OCI-LY1 (cell line): ENCODE results near the gene P2RY8.

Experiments
- H2AFZ ChIP-seq: fragments of 200-600 bp; sonication (generic), shearing (Covaris generic); 2 replicates; pipeline ENCODE4 v1.6.0; 2014; ENCODE audit warnings: antibody characterized with exemption, mild to moderate bottlenecking, low read length
- H3F3A ChIP-seq: fragments of 200-600 bp; sonication (generic), shearing (Covaris generic); 2 replicates; pipeline ENCODE4 v1.6.0; 2014; ENCODE audit warnings: mild to moderate bottlenecking, antibody characterized with exemption, low read length, moderate library complexity; ENCODE audit not compliant: insufficient read depth
- H3K27ac ChIP-seq: fragments of 200-600 bp; sonication (generic); 2 replicates; pipeline ENCODE4 v1.5.1; 2014; ENCODE audit warnings: low read length, mixed run types, mild to moderate bottlenecking, low read depth; ENCODE audit not compliant: poor library complexity, severe bottlenecking
- H3K27me3 ChIP-seq: fragments of 200-600 bp; sonication (generic); 2 replicates; pipeline ENCODE4 v1.6.0; 2014; ENCODE audit warnings: antibody characterized with exemption, mild to moderate bottlenecking, low read length, moderate library complexity; ENCODE audit not compliant: insufficient read depth
- H3K36me3 ChIP-seq: fragments of 200-600 bp; sonication (generic); 2 replicates; pipeline ENCODE4 v1.6.1; 2014; ENCODE audit warnings: mild to moderate bottlenecking, antibody characterized with exemption, low read length, moderate library complexity, mixed read lengths; ENCODE audit not compliant: insufficient read depth
- H3K4me1 ChIP-seq: fragments of 200-600 bp; sonication (generic); 2 replicates; pipeline ENCODE4 v1.5.1; 2014; ENCODE audit warnings: mild to moderate bottlenecking, low read length, moderate library complexity; ENCODE audit not compliant: insufficient read depth, severe bottlenecking
- H3K4me2 ChIP-seq: fragments of 200-600 bp; sonication (generic), shearing (Covaris generic); 2 replicates; pipeline ENCODE4 v1.6.1; 2014; ENCODE audit warnings: low read length
- H3K4me3 ChIP-seq: fragments of 200-600 bp; sonication (generic); 2 replicates; pipeline ENCODE4 v1.5.1; 2014; ENCODE audit warnings: low read length, low read depth, mild to moderate bottlenecking, mixed read lengths; ENCODE audit not compliant: poor library complexity, severe bottlenecking
- H3K79me2 ChIP-seq: fragments of 200-600 bp; shearing (Covaris generic); 2 replicates; pipeline ENCODE4 v1.6.1; 2016; ENCODE audit warnings: mixed run types, low read length, mixed read lengths; ENCODE audit not compliant: insufficient read depth
- H3K9ac ChIP-seq: fragments of 200-600 bp; sonication (generic), shearing (Covaris generic); 2 replicates; pipeline ENCODE4 v1.6.1; 2014; ENCODE audit warnings: mild to moderate bottlenecking, low read length, mixed read lengths
- H3K9me2 ChIP-seq: fragments of 200-600 bp; sonication (generic), shearing (Covaris generic); 2 replicates; pipeline ENCODE4 v1.6.1; 2014; ENCODE audit warnings: low read depth, mild to moderate bottlenecking, low read length, mixed read lengths
- H3K9me3 ChIP-seq: fragments of 200-600 bp; shearing (Covaris generic); 2 replicates; pipeline ENCODE4 v1.6.1; 2014; ENCODE audit warnings: low read length, mixed read lengths
- H4K20me1 ChIP-seq: fragments of 200-600 bp; sonication (generic), shearing (Covaris generic); 2 replicates; pipeline ENCODE4 v1.6.0; 2016; ENCODE audit warnings: mild to moderate bottlenecking, low read length; ENCODE audit not compliant: insufficient read depth
- EZH2 ChIP-seq: fragments of 200-600 bp; sonication (generic), shearing (Covaris generic); IDR thresholded peaks from 2 replicates; pipeline ENCODE4 v1.8.0; 2017; ENCODE audit warnings: borderline replicate concordance, mixed run types, mild to moderate bottlenecking, antibody characterized with exemption, low read length, moderate library complexity, mixed read lengths
- TF ChIP-seq, protein P1 (sequence below): fragments of 200-600 bp; sonication (generic), shearing (Covaris generic); IDR thresholded peaks from 2 replicates; pipeline ENCODE4 v1.5.1; 2017; ENCODE audit warnings: mild to moderate bottlenecking, antibody characterized with exemption, low read length, moderate library complexity, mixed read lengths

Gene P2RY8

DNA sequence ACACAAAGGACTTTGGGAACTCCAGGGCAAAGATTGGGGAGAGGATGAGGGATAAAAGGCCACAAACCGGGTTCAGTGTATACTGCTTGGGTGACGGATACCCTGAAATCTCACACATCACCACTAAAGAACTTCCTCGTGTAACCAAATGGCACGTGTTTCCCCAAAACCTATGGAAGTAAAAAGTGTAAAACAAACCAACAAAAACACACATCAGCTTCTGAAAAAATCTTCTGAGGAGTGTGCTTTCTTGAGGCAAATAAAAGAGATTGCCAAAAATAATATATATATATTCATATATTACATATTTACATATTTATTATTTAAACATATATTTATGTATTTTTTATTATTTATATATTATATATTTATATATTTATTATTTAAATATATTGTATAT, 3.9 kb downstream of the P2RY8 start:
- TF ChIP-seq EZH2 = no peak
- TF ChIP-seq, protein P1, sequence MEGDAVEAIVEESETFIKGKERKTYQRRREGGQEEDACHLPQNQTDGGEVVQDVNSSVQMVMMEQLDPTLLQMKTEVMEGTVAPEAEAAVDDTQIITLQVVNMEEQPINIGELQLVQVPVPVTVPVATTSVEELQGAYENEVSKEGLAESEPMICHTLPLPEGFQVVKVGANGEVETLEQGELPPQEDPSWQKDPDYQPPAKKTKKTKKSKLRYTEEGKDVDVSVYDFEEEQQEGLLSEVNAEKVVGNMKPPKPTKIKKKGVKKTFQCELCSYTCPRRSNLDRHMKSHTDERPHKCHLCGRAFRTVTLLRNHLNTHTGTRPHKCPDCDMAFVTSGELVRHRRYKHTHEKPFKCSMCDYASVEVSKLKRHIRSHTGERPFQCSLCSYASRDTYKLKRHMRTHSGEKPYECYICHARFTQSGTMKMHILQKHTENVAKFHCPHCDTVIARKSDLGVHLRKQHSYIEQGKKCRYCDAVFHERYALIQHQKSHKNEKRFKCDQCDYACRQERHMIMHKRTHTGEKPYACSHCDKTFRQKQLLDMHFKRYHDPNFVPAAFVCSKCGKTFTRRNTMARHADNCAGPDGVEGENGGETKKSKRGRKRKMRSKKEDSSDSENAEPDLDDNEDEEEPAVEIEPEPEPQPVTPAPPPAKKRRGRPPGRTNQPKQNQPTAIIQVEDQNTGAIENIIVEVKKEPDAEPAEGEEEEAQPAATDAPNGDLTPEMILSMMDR = no peak
- Histone ChIP-seq H3K27ac (peak overlapping the region; percentile 18), H2AFZ (no peak overlapping the region), H4K20me1 (0 out of 2 replicates have a peak, but pooled peaks cover 2% of the 10 kb centered on the region), H3K36me3 (peaks cover 46% of the 10 kb centered on the region), H3K9ac (no peak overlapping the region), H3K9me2 (no peaks in the 10 kb centered on the region), H3K4me1 (peaks cover 27% of the 10 kb centered on the region), H3K4me3 (no peak overlapping the region), H3K4me2 (no peak overlapping the region), H3F3A (0 out of 2 replicates have a peak, but pooled peaks cover 2% of the 10 kb centered on the region), H3K79me2 (peaks cover 59% of the 10 kb centered on the region), H3K27me3 (no peaks in the 10 kb centered on the region), H3K9me3 (no peaks in the 10 kb centered on the region)

DNA sequence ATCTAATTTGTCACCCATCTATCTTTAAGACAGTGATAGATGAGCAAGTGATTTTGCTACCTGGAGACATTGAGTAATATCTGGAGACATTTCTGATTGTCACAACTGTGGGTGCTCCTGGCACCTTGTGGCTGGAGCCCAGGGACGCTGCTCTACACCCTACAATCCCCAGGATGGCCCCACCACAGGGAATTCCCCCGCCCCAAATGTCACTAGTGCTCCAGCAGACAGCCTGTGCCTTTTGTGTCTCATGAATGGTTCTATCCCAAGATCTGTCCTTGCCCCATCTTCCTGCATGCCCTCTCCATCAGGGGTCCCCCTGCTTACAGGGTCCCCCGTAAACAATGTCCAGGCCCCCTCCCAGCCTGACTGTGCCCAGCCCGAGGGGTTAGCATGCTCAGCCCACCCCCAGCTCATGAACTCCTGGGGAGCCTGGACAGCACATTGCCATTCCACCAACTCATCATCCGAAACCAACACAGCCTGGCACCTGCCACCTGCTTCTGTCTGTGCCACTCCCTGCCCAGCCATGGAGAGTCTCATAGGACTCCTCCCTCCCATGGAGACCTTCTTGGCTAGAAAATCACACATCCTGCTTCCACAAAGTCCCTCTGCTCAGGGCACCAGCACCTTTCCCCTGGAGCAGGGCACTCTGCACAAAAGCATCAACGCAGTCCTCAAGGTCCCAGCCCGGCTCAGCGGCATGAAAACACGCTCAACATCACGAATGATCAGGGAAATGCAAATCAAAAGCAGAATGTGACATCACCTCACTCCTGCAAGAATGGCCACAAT, 5.7 kb downstream of the P2RY8 start:
- Histone ChIP-seq H3K36me3 (peaks cover 60% of the 10 kb centered on the region), H3K4me3 (peak overlapping the region; percentile 18), H3K9me2 (no peaks in the 10 kb centered on the region), H3K79me2 (peaks cover 76% of the 10 kb centered on the region), H3K27ac (peak overlapping the region; percentile 50), H2AFZ (no peak overlapping the region), H3K4me2 (peak overlapping the region; percentile 64), H3K9ac (peak overlapping the region; percentile 3; the same call in 1 of the 2 replicates), H3K4me1 (peaks cover 18% of the 10 kb centered on the region), H3K27me3 (no peaks in the 10 kb centered on the region), H3F3A (peaks cover 2% of the 10 kb centered on the region; the same call in 1 of the 2 replicates), H4K20me1 (0 out of 2 replicates have a peak, but pooled peaks cover 5% of the 10 kb centered on the region), H3K9me3 (no peaks in the 10 kb centered on the region)
- TF ChIP-seq, protein P1 = no peak
- TF ChIP-seq EZH2 = no peak

DNA sequence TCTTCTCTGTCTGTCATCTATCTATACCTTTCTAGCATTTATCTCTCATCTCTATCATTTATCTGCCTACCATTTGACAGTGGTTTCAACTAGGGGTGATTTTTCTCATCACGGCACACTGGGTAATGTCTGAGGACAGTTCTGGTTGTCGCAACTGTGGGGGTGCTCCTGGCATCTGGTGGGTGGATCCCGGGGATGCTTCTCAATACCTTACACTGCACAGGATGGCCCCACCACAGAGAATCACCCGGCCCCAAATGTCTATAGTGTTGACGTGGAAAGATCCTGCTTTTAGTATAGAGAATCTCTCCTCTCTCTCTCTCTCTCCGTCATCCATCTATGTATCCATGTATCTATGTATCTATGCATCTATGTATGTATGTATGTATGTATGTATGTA, 7.2 kb downstream of the P2RY8 start:
- Histone ChIP-seq H3K9me2 (no peaks in the 10 kb centered on the region), H3K4me2 (no peak overlapping the region), H3K79me2 (peaks cover 80% of the 10 kb centered on the region), H3F3A (peaks cover 10% of the 10 kb centered on the region), H2AFZ (no peak overlapping the region), H3K4me3 (no peak overlapping the region), H4K20me1 (0 out of 2 replicates have a peak, but pooled peaks cover 5% of the 10 kb centered on the region), H3K4me1 (peaks cover 18% of the 10 kb centered on the region), H3K9me3 (no peaks in the 10 kb centered on the region), H3K27ac (peak overlapping the region; percentile 39), H3K27me3 (no peaks in the 10 kb centered on the region), H3K36me3 (peaks cover 72% of the 10 kb centered on the region), H3K9ac (no peak overlapping the region)
- no peak for TF ChIP-seq EZH2
- TF ChIP-seq, protein P1 = no peak
